ENCODE data around the gene VPS11.
A peak's percentile ranks its signal among the peaks of the same experiment; 100 is the strongest.
"Not testable (repeated sequence)": the region's sequence is repeated elsewhere in the genome, so short reads cannot be mapped to it uniquely, and the experiment has no call there.

The VPS11 gene

GRCh38 chr11:119039471-119039870 lies 28.1 kb upstream of the VPS11 start:
- not testable (repeated sequence) for DNase-seq

GRCh38 chr11:119041821-119042514 lies 25.6 kb upstream of the VPS11 start:
- no peak for DNase-seq

DNA sequence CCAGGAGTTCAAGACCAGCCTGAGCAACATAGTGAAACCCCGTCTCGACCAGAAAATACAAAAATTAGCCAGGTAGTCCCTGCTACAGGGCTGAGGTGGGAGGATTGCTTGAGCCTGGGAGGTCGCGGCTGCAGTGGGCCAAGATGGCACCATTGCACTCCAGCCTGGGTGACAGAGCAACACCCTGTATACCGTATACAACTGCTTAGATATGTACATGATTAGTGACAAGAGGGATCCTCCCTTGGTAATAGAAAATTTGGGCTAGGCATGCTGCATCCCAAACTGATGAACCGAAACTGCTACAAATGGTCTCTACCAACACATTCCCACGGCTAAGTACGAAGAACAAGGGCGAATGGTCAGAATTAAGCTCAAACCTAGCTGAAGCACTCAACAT lies 24.7 kb upstream of the VPS11 start:
- DNase-seq, result no peak

DNA sequence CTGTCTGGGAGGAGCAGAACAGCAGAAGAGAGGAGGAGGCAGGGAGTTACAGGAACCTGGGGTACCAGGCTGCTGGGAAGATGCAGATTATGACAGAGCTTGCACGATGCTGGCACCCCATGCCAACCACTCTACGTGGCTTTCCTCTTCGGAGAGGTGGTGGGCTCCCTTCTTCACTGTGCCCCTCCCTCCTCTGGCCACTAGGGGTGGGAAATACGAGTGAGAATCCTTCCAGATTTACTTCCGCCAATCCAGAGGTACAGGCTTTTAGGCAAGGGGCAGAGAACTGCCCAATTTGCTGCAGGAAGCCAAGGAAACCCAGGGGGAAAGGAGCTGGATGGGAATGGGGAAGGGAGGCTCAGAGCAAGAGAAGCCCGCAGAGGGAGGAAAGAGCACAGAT lies 22.9 kb upstream of the VPS11 start:
- DNase-seq, result no peak

GRCh38 chr11:119046489-119046888 lies 21.1 kb upstream of the VPS11 start:
- no peak for DNase-seq

DNA sequence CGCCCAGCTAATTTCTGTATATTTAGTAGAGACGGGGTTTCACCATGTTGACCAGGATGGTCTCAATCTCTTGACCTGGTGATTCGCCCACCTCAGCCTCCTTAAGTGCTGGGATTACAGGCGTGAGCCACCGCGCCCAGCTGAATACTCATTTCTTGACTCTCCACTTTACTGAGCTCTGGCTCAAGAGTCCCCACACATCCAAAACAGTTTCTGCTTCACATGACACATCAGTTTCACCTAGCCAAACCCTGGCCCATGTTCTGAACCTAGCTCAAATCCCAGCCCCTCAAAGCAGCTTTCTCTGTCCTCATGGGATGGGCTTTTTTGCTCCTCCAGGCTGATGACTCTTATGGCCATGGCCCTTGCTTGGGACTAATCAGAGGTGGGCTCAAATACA lies 20.4 kb upstream of the VPS11 start:
- DNase-seq, result no peak

- no peak for DNase-seq
Measured at GRCh38 chr11:119048644-119049043, 19.0 kb upstream of the VPS11 start.

- no peak for DNase-seq
Measured at GRCh38 chr11:119049081-119049480, 18.5 kb upstream of the VPS11 start.

DNA sequence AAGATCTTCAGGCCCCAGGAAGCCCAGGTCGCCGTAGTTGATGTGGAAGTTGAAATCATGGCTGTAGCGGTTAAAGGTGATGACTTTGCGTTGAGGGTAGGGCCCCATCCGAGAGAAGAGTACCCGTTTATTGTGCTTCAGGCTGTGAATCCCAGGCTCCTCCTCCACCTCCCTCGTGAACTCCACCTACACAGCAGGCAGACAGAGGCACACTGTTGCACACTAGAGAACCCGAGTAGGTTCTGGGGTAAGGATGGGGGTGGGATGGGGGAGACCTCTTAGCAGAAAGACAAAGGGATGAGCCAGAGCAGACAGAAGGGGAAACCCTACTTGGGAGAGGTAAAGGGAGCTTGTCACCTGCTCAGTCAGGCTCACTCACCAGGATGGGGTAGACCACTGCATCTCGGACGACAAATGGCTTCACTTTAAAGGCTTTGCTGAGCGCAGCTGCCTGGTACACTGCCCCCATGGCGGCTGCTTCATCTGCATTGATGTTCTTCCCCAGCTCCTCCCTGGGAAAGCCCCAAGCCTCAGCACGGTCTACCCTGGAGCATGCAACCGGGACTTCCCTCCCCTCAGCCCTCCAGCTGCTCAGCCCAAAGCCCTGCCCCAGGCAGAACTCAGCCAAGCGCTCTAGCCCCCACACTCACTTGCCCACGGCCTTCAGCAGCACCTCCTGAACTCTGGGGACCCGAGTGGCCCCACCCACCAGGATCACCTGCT lies 16.0 kb upstream of the VPS11 start:
- DNase-seq, result no peak

GRCh38 chr11:119052163-119052814 lies 15.3 kb upstream of the VPS11 start:
- no peak for DNase-seq

DNA sequence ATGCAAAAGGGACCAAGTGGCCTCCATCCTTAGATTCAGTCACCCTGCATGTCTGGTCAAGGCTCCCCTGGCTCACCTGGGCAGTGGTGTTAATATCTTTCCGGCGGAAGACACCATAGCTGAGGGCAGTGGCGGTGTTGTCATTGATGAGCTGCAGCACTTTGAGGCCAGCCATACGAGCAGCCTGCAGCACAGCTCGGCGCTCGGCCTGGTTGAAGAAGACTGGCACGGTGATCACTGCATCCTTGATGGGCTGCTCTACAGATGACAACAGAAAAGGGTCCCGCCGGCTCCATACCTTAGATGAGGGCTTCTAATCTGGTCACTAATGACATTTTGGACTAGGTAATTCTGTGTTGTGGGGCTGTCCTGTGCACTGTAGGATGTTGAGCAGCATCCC lies 13.2 kb upstream of the VPS11 start:
- no peak for DNase-seq

- DNase-seq, result no peak
Measured at GRCh38 chr11:119055901-119056300, 11.7 kb upstream of the VPS11 start.

GRCh38 chr11:119056421-119056999 lies 11.1 kb upstream of the VPS11 start:
- DNase-seq, result peak; percentile 8

GRCh38 chr11:119057000-119057769 lies 10.4 kb upstream of the VPS11 start, which contains the start of gene HYOU1:
TSS of gene HYOU1 (minus strand) at chr11:119057205. CDS start at chr11:119056160, 1,045 bp downstream.
- peak; percentile 98 for DNase-seq

DNA sequence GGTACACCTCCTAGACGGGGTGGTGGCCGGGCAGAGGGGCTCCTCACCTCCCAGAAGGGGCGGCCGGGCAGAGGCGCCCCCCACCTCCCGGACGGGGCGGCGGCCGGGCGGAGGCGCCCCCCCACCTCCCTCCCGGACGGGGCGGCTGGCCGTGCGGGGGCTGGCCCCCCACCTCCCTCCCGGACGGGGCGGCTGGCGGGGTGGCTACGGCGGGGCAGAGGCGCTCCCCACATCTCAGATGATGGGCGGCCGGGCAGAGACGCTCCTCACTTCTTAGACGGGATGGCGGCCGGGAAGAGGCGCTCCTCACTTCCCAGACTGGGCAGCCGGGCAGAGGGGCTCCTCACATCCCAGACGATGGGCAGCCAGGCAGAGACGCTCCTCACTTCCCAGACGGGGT lies 8.5 kb upstream of the VPS11 start:
- DNase-seq, result not testable (repeated sequence)

- no peak for DNase-seq
Measured at GRCh38 chr11:119061256-119061655, 6.4 kb upstream of the VPS11 start.

DNA sequence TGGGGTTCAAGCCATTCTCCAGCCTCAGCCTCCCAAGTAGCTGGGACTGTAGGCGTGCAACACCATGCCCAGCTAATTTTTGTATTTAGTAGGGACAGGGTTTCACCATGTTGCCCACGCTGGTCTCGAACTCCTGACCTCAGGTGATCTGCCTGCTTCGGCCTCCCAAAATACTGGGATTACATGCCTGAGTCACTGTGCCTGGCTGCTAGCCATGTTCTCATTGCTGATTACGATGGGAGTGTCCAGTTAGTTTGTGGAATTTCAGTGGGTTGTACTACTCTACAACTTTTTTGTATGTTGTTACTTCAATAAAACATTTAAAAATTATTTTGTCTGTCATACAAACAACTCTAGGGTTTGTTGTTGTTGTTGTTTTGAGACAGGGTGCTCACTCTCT lies 4.8 kb upstream of the VPS11 start:
- DNase-seq, result no peak

- no peak for DNase-seq
Measured at GRCh38 chr11:119065369-119065768, 2.2 kb upstream of the VPS11 start.

DNA sequence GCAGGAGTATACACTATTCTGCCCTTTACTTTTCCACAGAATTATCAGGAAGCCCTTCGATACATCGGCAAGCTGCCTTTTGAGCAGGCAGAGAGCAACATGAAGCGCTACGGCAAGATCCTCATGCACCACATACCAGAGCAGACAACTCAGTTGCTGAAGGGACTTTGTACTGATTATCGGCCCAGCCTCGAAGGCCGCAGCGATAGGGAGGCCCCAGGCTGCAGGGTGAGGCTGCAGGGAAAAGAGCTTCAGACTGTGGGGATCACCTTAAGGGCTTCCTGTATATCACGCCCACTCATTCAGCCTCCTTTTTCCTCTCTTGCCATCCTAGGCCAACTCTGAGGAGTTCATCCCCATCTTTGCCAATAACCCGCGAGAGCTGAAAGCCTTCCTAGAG lies 10.2 kb downstream of the VPS11 start:
- DNase-seq, result no peak

- no peak for DNase-seq
Measured at GRCh38 chr11:119078675-119079420, 11.2 kb downstream of the VPS11 start.

GRCh38 chr11:119081682-119082260 lies 14.2 kb downstream of the VPS11 start:
- DNase-seq, result no peak
